H1 (cell line): ENCODE measurements around the gene SNX27. TPM values are rescaled to one million over a fixed set of nuclear protein-coding genes. Genes with fewer than 3 reads are reported as not detected.

ENCODE experiments used
- CTCF ChIA-PET: fragments of 300-600 bp; sonication (Branson Sonifier 250); formaldehyde crosslinking; loops from one replicate; lab custom pipeline; 2021; ENCODE audit not compliant: partially characterized antibody; lab: Charles Lee
- POLR2A ChIA-PET: fragments of 300-600 bp; sonication (Branson Sonifier 250); formaldehyde crosslinking; loops from one replicate; lab custom pipeline; 2021; ENCODE audit warnings: inconsistent platforms; ENCODE audit not compliant: partially characterized antibody; lab: Charles Lee
- DNase-seq, 2 experiments: peaks; one replicate each; pipeline versions ENCODE4 v3.0.0 to v3.0.0-alpha.2; 2010 to 2022; ENCODE audit warnings: low spot score in 2 of 2, low read depth in 1 of 2, mixed read lengths in 1 of 2
- FAIRE-seq: peaks from 2 replicates; lab custom pipeline; 2011; peaks lifted over from hg19 to GRCh38; lab: Jason Lieb, UNC
- H2AFZ ChIP-seq: 2 replicates; pipeline ENCODE4 v1.8.1; 2012; ENCODE audit warnings: low read length, inconsistent platforms
- H2AK5ac ChIP-seq: 2 replicates; pipeline ENCODE4 v1.6.1; 2013; ENCODE audit warnings: low read depth, low read length
- H2BK120ac ChIP-seq: replicated peaks from 2 replicates; pipeline ENCODE3; 2013; ENCODE audit warnings: low read depth, low read length, inconsistent platforms
- H2BK12ac ChIP-seq: 2 replicates; pipeline ENCODE4 v1.6.1; 2013; ENCODE audit warnings: low read depth, low read length
- H2BK15ac ChIP-seq: 2 replicates; pipeline ENCODE4 v1.6.1; 2013; ENCODE audit warnings: low read length
- H2BK20ac ChIP-seq: 2 replicates; pipeline ENCODE4 v1.6.1; 2013; ENCODE audit warnings: low read length
- H2BK5ac ChIP-seq: 2 replicates; pipeline ENCODE4 v1.6.1; 2013; ENCODE audit warnings: low read depth, low read length
- H3K14ac ChIP-seq: 2 replicates; pipeline ENCODE4 v1.6.1; 2013; ENCODE audit warnings: inconsistent platforms; ENCODE audit not compliant: insufficient read length
- H3K18ac ChIP-seq: 2 replicates; pipeline ENCODE4 v1.6.1; 2013; ENCODE audit warnings: low read length; ENCODE audit errors: extremely low read depth
- H3K23ac ChIP-seq: 2 replicates; pipeline ENCODE4 v1.6.1; 2013; ENCODE audit warnings: inconsistent platforms; ENCODE audit not compliant: insufficient read length
- H3K23me2 ChIP-seq: 2 replicates; pipeline ENCODE4 v1.6.1; 2013; ENCODE audit warnings: low read depth, low read length
- H3K27ac ChIP-seq: 2 replicates; pipeline ENCODE4 v1.6.1; 2011; ENCODE audit warnings: low read depth, low read length, inconsistent platforms
- H3K27me3 ChIP-seq, 4 experiments: replicated peaks in 1 of 4; 1 replicate in 1 of 4; 2 replicates in 3 of 4; pipeline versions ENCODE4 v1.6.1 to v1.8.1; 2011 to 2013; ENCODE audit warnings: low read length in 3 of 4, mild to moderate bottlenecking in 3 of 4, inconsistent platforms in 2 of 4, mixed read lengths in 2 of 4, moderate library complexity in 1 of 4; ENCODE audit not compliant: control insufficient read depth in 3 of 4, insufficient read depth in 3 of 4; ENCODE audit errors: extremely low read depth in 1 of 4
- H3K36me3 ChIP-seq, 4 experiments: 2 replicates each; pipeline versions ENCODE4 v1.6.1 to v1.8.1; 2011 to 2013; ENCODE audit warnings: mild to moderate bottlenecking in 4 of 4, low read length in 3 of 4, moderate library complexity in 2 of 4, control low read depth in 1 of 4, inconsistent platforms in 1 of 4; ENCODE audit not compliant: insufficient read depth in 4 of 4, control insufficient read depth in 2 of 4
- H3K4ac ChIP-seq: replicated peaks from 2 replicates; pipeline ENCODE3; 2013; ENCODE audit warnings: low read length, low read depth, mixed read lengths, inconsistent platforms; ENCODE audit not compliant: insufficient read length
- H3K4me1 ChIP-seq, 4 experiments: replicated peaks in 1 of 4; 1 replicate in 1 of 4; 2 replicates in 3 of 4; pipeline versions ENCODE4 v1.6.1 to v1.8.1; 2011 to 2013; ENCODE audit warnings: low read length in 3 of 4, inconsistent platforms in 2 of 4, mixed read lengths in 1 of 4; ENCODE audit not compliant: insufficient read depth in 4 of 4, control insufficient read depth in 3 of 4
- H3K4me2 ChIP-seq, 2 experiments: 2 replicates each; pipeline versions ENCODE4 v1.6.1 to v1.8.1; 2011 to 2013; ENCODE audit warnings: low read depth in 2 of 2, low read length in 2 of 2, control low read depth in 1 of 2, inconsistent platforms in 1 of 2, mild to moderate bottlenecking in 1 of 2; ENCODE audit not compliant: insufficient read depth in 1 of 2
- H3K4me3 ChIP-seq, 4 experiments: fragments of 200-600, 300-600 bp in 1 of 4; sonication (generic), shearing (Covaris generic), sonication (Bioruptor Twin) in 1 of 4; 2 replicates each; pipeline versions ENCODE4 v1.5.1 to v1.8.1; 2011 to 2016; ENCODE audit warnings: low read length in 4 of 4, low read depth in 3 of 4, control low read depth in 2 of 4, inconsistent platforms in 2 of 4, mild to moderate bottlenecking in 2 of 4, mixed read lengths in 1 of 4, moderate library complexity in 1 of 4; ENCODE audit not compliant: insufficient read depth in 2 of 4; ENCODE audit errors: extremely low read depth in 1 of 4
- H3K56ac ChIP-seq: replicated peaks from 2 replicates; pipeline ENCODE3; 2013; ENCODE audit warnings: low read depth, mild to moderate bottlenecking, mixed read lengths, low read length, inconsistent platforms; ENCODE audit not compliant: insufficient read length
- H3K79me1 ChIP-seq: 2 replicates; pipeline ENCODE4 v1.6.1; 2013; ENCODE audit warnings: low read depth, low read length, control low read depth
- H3K79me2 ChIP-seq, 2 experiments: 2 replicates each; pipeline versions ENCODE4 v1.6.1 to v1.8.1; 2012 to 2013; ENCODE audit warnings: low read length in 2 of 2, mild to moderate bottlenecking in 2 of 2, inconsistent platforms in 1 of 2; ENCODE audit not compliant: insufficient read depth in 2 of 2, control insufficient read depth in 1 of 2
- H3K9ac ChIP-seq, 4 experiments: replicated peaks in 1 of 4; 1 replicate in 1 of 4; 2 replicates in 3 of 4; pipeline versions ENCODE4 v1.6.1 to v1.8.1; 2011 to 2013; ENCODE audit warnings: low read depth in 3 of 4, low read length in 3 of 4, control low read depth in 2 of 4, mild to moderate bottlenecking in 2 of 4, moderate library complexity in 2 of 4, inconsistent platforms in 1 of 4; ENCODE audit errors: extremely low read depth in 1 of 4
- H3K9me3 ChIP-seq, 2 experiments: 2 replicates each; pipeline versions ENCODE4 v1.6.1 to v1.8.1; 2012 to 2013; ENCODE audit warnings: mild to moderate bottlenecking in 2 of 2, moderate library complexity in 2 of 2, control low read depth in 1 of 2, inconsistent platforms in 1 of 2, low read depth in 1 of 2, low read length in 1 of 2, mixed read lengths in 1 of 2; ENCODE audit not compliant: insufficient read depth in 2 of 2
- H4K20me1 ChIP-seq, 2 experiments: replicated peaks in 1 of 2; 2 replicates each; pipeline versions ENCODE3 to v1.8.1; 2011 to 2013; ENCODE audit warnings: inconsistent platforms in 2 of 2, low read length in 2 of 2, mild to moderate bottlenecking in 1 of 2; ENCODE audit not compliant: insufficient read depth in 2 of 2, control insufficient read depth in 1 of 2
- H4K5ac ChIP-seq: 2 replicates; pipeline ENCODE4 v1.6.1; 2013; ENCODE audit warnings: low read length, low read depth, mixed read lengths, inconsistent platforms; ENCODE audit not compliant: insufficient read length
- H4K8ac ChIP-seq: 2 replicates; pipeline ENCODE4 v1.8.0; 2013; ENCODE audit warnings: mild to moderate bottlenecking, moderate library complexity, low read length, inconsistent platforms; ENCODE audit not compliant: insufficient read depth; ENCODE audit errors: extremely low read depth
- H4K91ac ChIP-seq: replicated peaks from 2 replicates; pipeline ENCODE3; 2013; ENCODE audit warnings: low read length, mixed read lengths, inconsistent platforms; ENCODE audit not compliant: insufficient read length
- CBX5 ChIP-seq: fragments of 300-800, 300-1000 bp; sonication (generic); IDR thresholded peaks from 2 replicates; pipeline ENCODE4 v1.7.1; 2016; ENCODE audit warnings: antibody characterized with exemption, low read length, low read depth
- CEBPB ChIP-seq: IDR thresholded peaks from 2 replicates; pipeline ENCODE4 v1.6.1; 2012; ENCODE audit warnings: low read depth, low read length
- CREB1 ChIP-seq: IDR thresholded peaks from 2 replicates; pipeline ENCODE4 v1.6.1; 2012; ENCODE audit warnings: inconsistent platforms
- GTF2F1 ChIP-seq: IDR thresholded peaks from 2 replicates; pipeline ENCODE4 v1.6.1; 2012; ENCODE audit warnings: low read depth, low read length, improper control_type of control experiment, borderline replicate concordance
- HDAC6 ChIP-seq: IDR thresholded peaks from one replicate; pipeline ENCODE4 v1.7.1; 2012; ENCODE audit warnings: low read depth, mild to moderate bottlenecking, inconsistent platforms, low read length, moderate library complexity
- RBBP5 ChIP-seq: IDR thresholded peaks from 2 replicates; pipeline ENCODE4 v1.7.1; 2012; ENCODE audit warnings: low read depth, mild to moderate bottlenecking, inconsistent platforms, low read length, moderate library complexity, borderline replicate concordance
- RFX5 ChIP-seq: IDR thresholded peaks from 2 replicates; pipeline ENCODE4 v1.6.1; 2011; ENCODE audit warnings: low read depth, low read length, improper control_type of control experiment, borderline replicate concordance
- SP1 ChIP-seq: IDR thresholded peaks from 2 replicates; pipeline ENCODE4 v1.6.1; 2011; ENCODE audit warnings: low read depth, low read length
- SP2 ChIP-seq: IDR thresholded peaks from 2 replicates; pipeline ENCODE4 v1.6.1; 2012; ENCODE audit warnings: mild to moderate bottlenecking, low read length, inconsistent platforms
- WGBS, 2 experiments: shearing (Covaris generic) in 1 of 2; methylation state at CpG; one replicate each; pipeline versions ENCODE4 v1.1.6 to v1.1.7; 2013 to 2015; ENCODE audit warnings: low lambda C conversion rate in 2 of 2, mixed read lengths in 2 of 2, inconsistent platforms in 1 of 2, low coverage in 1 of 2, missing lambda C conversion rate in 1 of 2; ENCODE audit not compliant: insufficient replicate concordance in 2 of 2, insufficient coverage in 1 of 2, insufficient read length in 1 of 2; ENCODE audit errors: extremely low coverage in 1 of 2, missing lambda C conversion rate in 1 of 2; 5-methylcytosine and 5-hydroxymethylcytosine counted together
- polyA plus RNA-seq, 7 experiments: library from polyadenylated mRNA; depleted of rRNA in 3 of 7; stranded (reverse) in 5 of 7; unstranded in 2 of 7; fragments of >200 nt in 5 of 7; fragments of 200-250 nt in 2 of 7; gene quantifications; 1 replicate in 5 of 7; 2 replicates in 1 of 7; 4 replicates in 1 of 7; pipeline versions ENCODE4 v1.2.1 to v1.2.3, GENCODE V29; 2011 to 2013; ENCODE audit warnings: missing spikeins in 2 of 7, mixed read lengths in 2 of 7
- total RNA-seq: library from RNA; stranded (reverse); fragmentation: NEBNext Ultra II Directional; extraction: Animal tissue kit (Norgen Biotek cat#: 25700); gene quantifications from 2 replicates; pipeline ENCODE4 v1.2.1, GENCODE V29; 2021
- TF ChIP-seq, protein P1 (sequence below): IDR thresholded peaks from 2 replicates; pipeline ENCODE4 v1.6.1; 2011; ENCODE audit warnings: low read length, improper control_type of control experiment
- TF ChIP-seq, protein P2 (sequence below): IDR thresholded peaks from 2 replicates; pipeline ENCODE4 v1.6.1; 2011; ENCODE audit warnings: low read depth, mild to moderate bottlenecking, low read length; ENCODE audit not compliant: insufficient read depth

Gene SNX27
- total and polyA plus RNA-seq, 2 of the 8 experiments (the other 6 are each of a cell fraction or from before 2014, with no cell fraction given), result 23.4 to 65.4 TPM

DNA sequence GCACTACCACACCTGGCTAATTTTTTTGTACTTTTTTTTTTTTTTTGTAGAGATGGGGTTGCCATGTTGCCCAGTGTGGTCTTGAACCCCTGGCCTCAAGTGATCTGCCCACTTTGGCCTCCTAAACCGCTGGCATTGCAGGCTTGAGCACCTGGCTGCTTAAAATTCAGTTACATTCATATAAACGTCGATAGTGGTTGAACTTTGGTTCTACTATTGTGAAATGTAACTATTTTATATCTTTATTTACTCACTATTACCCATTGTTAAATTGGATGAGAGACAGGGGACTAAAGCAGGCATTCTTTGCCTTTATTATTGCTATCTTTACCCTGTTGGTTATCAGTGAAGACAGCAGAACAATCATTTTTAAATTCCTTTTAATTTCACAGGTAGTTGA lies 6.2 kb downstream of the SNX27 start:
- no peak overlapping the region for H3K56ac ChIP-seq
- H3K79me2 ChIP-seq, result peaks cover 0 to 96% of the 10 kb centered on the region in 2 experiments; a peak in 3 of 4 replicates
- no peak overlapping the region for H2AK5ac ChIP-seq
- no peak overlapping the region for H2BK15ac ChIP-seq
- no peak overlapping the region for H4K8ac ChIP-seq
- H3K27ac ChIP-seq, result no peak overlapping the region
- ChIA-PET POLR2A (no interaction called here), CTCF (interaction anchor here (1.0 to 1.5 kb wide), 2 partner anchors 10 to 24 kb away, joined by 3 to 5 read pairs; no protein-coding TSS in a partner anchor)
- H3K4me1 ChIP-seq, result peaks cover 0 to 6% (median 1%) of the 10 kb centered on the region in 4 experiments; a peak in 2 of 7 replicates
- no peak overlapping the region for H2BK5ac ChIP-seq
- no peaks in the 10 kb centered on the region for H3K27me3 ChIP-seq
- H3K4ac ChIP-seq, result no peak overlapping the region
- H3K18ac ChIP-seq, result no peak overlapping the region
- DNase-seq (no peak), FAIRE-seq (no peak)
- no peaks in the 10 kb centered on the region for H3K9me3 ChIP-seq
- WGBS, 2 experiments, result 88% methylated on average over 3 of the region's 3 CpGs; no CpG with 5 or more reads in 1 of the 2 experiments
- H2AFZ ChIP-seq, result no peak overlapping the region
- H3K36me3 ChIP-seq, result peaks cover 0 to 3% (median 0%) of the 10 kb centered on the region in 4 experiments; a peak in 3 of 8 replicates
- H3K9ac ChIP-seq, result no peak overlapping the region
- H3K4me2 ChIP-seq, result no peak overlapping the region
- no peak overlapping the region for H2BK120ac ChIP-seq
- H3K23ac ChIP-seq, result no peak overlapping the region
- no peaks in the 10 kb centered on the region for H3K79me1 ChIP-seq
- no peak overlapping the region for H3K4me3 ChIP-seq
- H3K14ac ChIP-seq, result no peak overlapping the region
- no peak overlapping the region for H4K5ac ChIP-seq
- no peak overlapping the region for H2BK20ac ChIP-seq
- no peak overlapping the region for H4K91ac ChIP-seq
- no peak overlapping the region for H2BK12ac ChIP-seq
- H3K23me2 ChIP-seq, result peaks cover 9% of the 10 kb centered on the region
- H4K20me1 ChIP-seq, result peaks cover 0 to 1% of the 10 kb centered on the region in 2 experiments
- TF ChIP-seq, protein P1, sequence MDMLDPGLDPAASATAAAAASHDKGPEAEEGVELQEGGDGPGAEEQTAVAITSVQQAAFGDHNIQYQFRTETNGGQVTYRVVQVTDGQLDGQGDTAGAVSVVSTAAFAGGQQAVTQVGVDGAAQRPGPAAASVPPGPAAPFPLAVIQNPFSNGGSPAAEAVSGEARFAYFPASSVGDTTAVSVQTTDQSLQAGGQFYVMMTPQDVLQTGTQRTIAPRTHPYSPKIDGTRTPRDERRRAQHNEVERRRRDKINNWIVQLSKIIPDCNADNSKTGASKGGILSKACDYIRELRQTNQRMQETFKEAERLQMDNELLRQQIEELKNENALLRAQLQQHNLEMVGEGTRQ, result no peak
- no peak for TF ChIP-seq CBX5
- no peak for TF ChIP-seq HDAC6
- TF ChIP-seq RFX5, result no peak
- TF ChIP-seq RBBP5, result no peak
- TF ChIP-seq GTF2F1, result no peak
- no peak for TF ChIP-seq CREB1
- TF ChIP-seq CEBPB, result no peak
- TF ChIP-seq SP2, result no peak
- TF ChIP-seq, protein P2, sequence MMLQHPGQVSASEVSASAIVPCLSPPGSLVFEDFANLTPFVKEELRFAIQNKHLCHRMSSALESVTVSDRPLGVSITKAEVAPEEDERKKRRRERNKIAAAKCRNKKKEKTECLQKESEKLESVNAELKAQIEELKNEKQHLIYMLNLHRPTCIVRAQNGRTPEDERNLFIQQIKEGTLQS, result no peak
- no peak for TF ChIP-seq SP1
